GM12878 (cell line): ENCODE data around the gene WDR93. TPM values are rescaled to one million over a fixed set of nuclear protein-coding genes. Genes with fewer than 3 reads are reported as not detected.

ENCODE experiments used
- ATAC-seq: fragments of 200-7000 bp; cut with Tn5 transposase; 3 replicates; pipeline ENCODE4 v1.9.1; 2020; ENCODE audit warnings: mild to moderate bottlenecking, moderate library complexity
- BruUV-seq: library from RNA; stranded (reverse); fragments of 400-500 nt; replicated peaks from 2 replicates; lab custom pipeline; 2021; lab: Mats Ljungman, UMichigan
- CTCF ChIA-PET: fragments of 300-600 bp; sonication (Branson Sonifier 250); formaldehyde crosslinking; extraction: SDS; loops from one replicate; lab custom pipeline; 2021; ENCODE audit warnings: inconsistent platforms; lab: Yijun Ruan, JAX
- POLR2A ChIA-PET: fragments of 350-600 bp; formaldehyde crosslinking; extraction: SDS; loops from one replicate; lab custom pipeline; 2021; ENCODE audit warnings: inconsistent platforms; lab: Charles Lee
- RAD21 ChIA-PET: fragments of 300-600 bp; sonication (Branson Sonifier 250); formaldehyde crosslinking; loops from one replicate; lab custom pipeline; 2023; ENCODE audit warnings: antibody characterized with exemption; ENCODE audit not compliant: unreplicated experiment; lab: Charles Lee
- SMC1A ChIA-PET: fragments of 300-600 bp; sonication (Branson Sonifier 250); formaldehyde crosslinking; loops from one replicate; lab custom pipeline; 2023; ENCODE audit not compliant: unreplicated experiment, uncharacterized antibody; lab: Charles Lee
- DNase-seq: peaks from one replicate; pipeline ENCODE4 v3.0.0-alpha.2; 2011; ENCODE audit warnings: low read depth, low spot score
- FAIRE-seq: peaks from 3 replicates; lab custom pipeline; 2011; peaks lifted over from hg19 to GRCh38; lab: Jason Lieb, UNC
- H2AFZ ChIP-seq: 2 replicates; pipeline ENCODE4 v1.6.0; 2011; ENCODE audit warnings: low read depth, low read length, control low read depth; ENCODE audit not compliant: control insufficient read depth
- H3K27ac ChIP-seq: 2 replicates; pipeline ENCODE4 v1.5.1; 2011; ENCODE audit warnings: control low read depth; ENCODE audit not compliant: control insufficient read depth, insufficient read depth
- H3K27me3 ChIP-seq, 2 experiments: replicated peaks in 1 of 2; 2 replicates each; pipeline versions ENCODE4 v1.6.0 to v1.6.1; 2011; ENCODE audit warnings: low read length in 1 of 2; ENCODE audit not compliant: control insufficient read depth in 2 of 2, insufficient read depth in 2 of 2
- H3K36me3 ChIP-seq, 2 experiments: 2 replicates each; pipeline ENCODE4 v1.5.1; 2011; ENCODE audit warnings: low read length in 1 of 2; ENCODE audit not compliant: control insufficient read depth in 2 of 2, insufficient read depth in 2 of 2
- H3K4me1 ChIP-seq: 2 replicates; pipeline ENCODE4 v1.6.1; 2011; ENCODE audit warnings: mild to moderate bottlenecking, low read length, moderate library complexity, mixed read lengths; ENCODE audit not compliant: control insufficient read depth, insufficient read depth
- H3K4me2 ChIP-seq: 2 replicates; pipeline ENCODE4 v1.6.0; 2011; ENCODE audit warnings: control low read depth; ENCODE audit not compliant: control insufficient read depth, insufficient read depth
- H3K4me3 ChIP-seq: fragments of 200-600 bp; sonication (generic); 2 replicates; pipeline ENCODE4 v1.5.1; 2016
- H3K79me2 ChIP-seq: 2 replicates; pipeline ENCODE4 v1.6.0; 2011; ENCODE audit warnings: low read length; ENCODE audit not compliant: control insufficient read depth, insufficient read depth
- H3K9ac ChIP-seq: 2 replicates; pipeline ENCODE4 v1.8.0; 2011; ENCODE audit warnings: low read length, control low read depth, mixed read lengths; ENCODE audit not compliant: control insufficient read depth, insufficient read depth
- H3K9me3 ChIP-seq: replicated peaks from 3 replicates; pipeline ENCODE4 v1.5.1; 2011; ENCODE audit warnings: mild to moderate bottlenecking, low read length; ENCODE audit not compliant: control insufficient read depth, insufficient read depth
- H4K20me1 ChIP-seq: 2 replicates; pipeline ENCODE4 v1.6.0; 2011; ENCODE audit not compliant: control insufficient read depth, insufficient read depth
- NR2C1 ChIP-seq: fragments of 450-650 bp; IDR thresholded peaks from 2 replicates; pipeline ENCODE4 v1.6.1; 2017; ENCODE audit warnings: antibody characterized with exemption, mild to moderate bottlenecking, moderate library complexity
- NR2F1 ChIP-seq: fragments of 450-650 bp; conservative IDR thresholded peaks from 2 replicates; pipeline ENCODE4 v1.6.1; 2017; ENCODE audit warnings: mild to moderate bottlenecking
- NRF1 ChIP-seq: conservative IDR thresholded peaks from 2 replicates; pipeline ENCODE4 v1.6.1; 2011; ENCODE audit warnings: mild to moderate bottlenecking, low read depth, low read length, improper control_type of control experiment
- RBBP5 ChIP-seq: fragments of 200-600 bp; sonication (generic); conservative IDR thresholded peaks from 2 replicates; pipeline ENCODE4 v1.6.1; 2016
- STAT3 ChIP-seq: IDR thresholded peaks from 2 replicates; pipeline ENCODE4 v1.6.1; 2011; ENCODE audit warnings: low read depth, low read length, improper control_type of control experiment
- TCF7 ChIP-seq: IDR thresholded peaks from 2 replicates; pipeline ENCODE4 v1.6.1; 2014; ENCODE audit warnings: antibody characterized with exemption, borderline replicate concordance
- WRNIP1 ChIP-seq: IDR thresholded peaks from 2 replicates; pipeline ENCODE4 v1.6.1; 2011; ENCODE audit warnings: low read depth, low read length, improper control_type of control experiment, borderline replicate concordance
- ZNF24 ChIP-seq: fragments of 450-650 bp; IDR thresholded peaks from 2 replicates; pipeline ENCODE4 v1.6.1; 2017; ENCODE audit warnings: antibody characterized with exemption, mild to moderate bottlenecking
- WGBS: methylation state at CpG from one replicate; pipeline ENCODE4 v1.1.6; 2016; ENCODE audit warnings: low lambda C conversion rate; ENCODE audit not compliant: insufficient replicate concordance, insufficient coverage; ENCODE audit errors: missing lambda C conversion rate; 5-methylcytosine and 5-hydroxymethylcytosine counted together
- in situ Hi-C: fragments of 300-500 bp; cut with MboI; formaldehyde crosslinking; loops from 9 replicates; pipeline ENCODE4 v1.14.3; 2018; ENCODE audit warnings: mixed read lengths
- intact Hi-C: fragments of 100-400 bp; cut with micrococcal nuclease; formaldehyde crosslinking; loops from one replicate; pipeline ENCODE4 v1.14.2; 2022; ENCODE audit not compliant: unreplicated experiment
- polyA plus RNA-seq, 11 experiments: library from polyadenylated mRNA; depleted of rRNA in 4 of 11; unstranded in 6 of 11; stranded (reverse) in 5 of 11; fragments of >200 nt; fragmentation: Nextera tagmentation in 4 of 11; fragmentation: Illumina TruSeq in 1 of 11; extraction: Ambion mirVana in 4 of 11; extraction: Trizol in 1 of 11; gene quantifications; 1 replicate in 1 of 11; 2 replicates in 10 of 11; pipeline versions ENCODE4 v1.2.1 to v1.2.3, GENCODE V29; 2011 to 2016; ENCODE audit warnings: inconsistent platforms in 2 of 11, missing spikeins in 2 of 11, low read depth in 1 of 11
- total RNA-seq, 4 experiments: library from RNA; depleted of rRNA in 3 of 4; stranded (reverse); fragments of >200 nt in 3 of 4; fragmentation: Illumina TruSeq in 1 of 4; extraction: Trizol in 1 of 4; gene quantifications; 2 replicates each; pipeline versions ENCODE4 v1.2.1 to v1.2.3, GENCODE V29; 2013 to 2021
- TF ChIP-seq, protein P1 (sequence below): fragments of 450-650 bp; IDR thresholded peaks from 2 replicates; pipeline ENCODE4 v1.6.1; 2016; ENCODE audit warnings: mild to moderate bottlenecking
- TF ChIP-seq, protein P2 (sequence below): IDR thresholded peaks from 2 replicates; pipeline ENCODE4 v1.6.1; 2012; ENCODE audit warnings: improper control_type of control experiment, low read depth, low read length; ENCODE audit not compliant: insufficient replicate concordance
- TF ChIP-seq, protein P3 (sequence below): IDR thresholded peaks from 2 replicates; pipeline ENCODE4 v1.6.1; 2012; ENCODE audit warnings: low read depth, low read length, improper control_type of control experiment

WDR93 gene
- total and polyA plus RNA-seq, 10 of the 15 experiments (the other 5 are each of a cell fraction or from before 2014, with no cell fraction given): not detected

DNA sequence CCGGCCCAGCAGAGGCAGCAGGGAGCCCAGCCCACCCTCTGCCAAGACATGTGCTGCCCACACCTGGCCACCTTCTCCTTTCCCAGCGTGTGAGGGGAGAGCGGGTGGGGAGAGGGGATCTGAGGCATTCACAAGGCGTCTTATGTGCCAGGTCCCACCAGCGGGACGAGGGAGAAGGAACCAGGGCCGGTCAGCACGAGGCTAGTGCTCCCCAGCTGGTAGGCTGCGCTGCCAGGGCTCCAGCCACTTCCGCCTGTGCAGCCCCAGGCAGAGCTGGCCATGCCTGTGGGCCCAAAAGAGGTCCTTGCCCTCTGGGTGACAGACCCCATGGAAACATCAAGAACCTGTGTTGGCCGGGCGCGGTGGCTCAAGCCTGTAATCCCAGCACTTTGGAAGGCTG, 54.5 kb downstream of the WDR93 start:
- RAD21 ChIA-PET: no interaction called here
- Histone ChIP-seq H3K4me3 (no peak overlapping the region), H3K9ac (no peak overlapping the region), H3K36me3 (no peaks in the 10 kb centered on the region), H3K27ac (no peak overlapping the region), H3K4me1 (peaks cover 3% of the 10 kb centered on the region), H3K4me2 (no peak overlapping the region)
- FAIRE-seq (no peak), DNase-seq (no peak)
- no peak for TF ChIP-seq RBBP5
- TF ChIP-seq, protein P1, sequence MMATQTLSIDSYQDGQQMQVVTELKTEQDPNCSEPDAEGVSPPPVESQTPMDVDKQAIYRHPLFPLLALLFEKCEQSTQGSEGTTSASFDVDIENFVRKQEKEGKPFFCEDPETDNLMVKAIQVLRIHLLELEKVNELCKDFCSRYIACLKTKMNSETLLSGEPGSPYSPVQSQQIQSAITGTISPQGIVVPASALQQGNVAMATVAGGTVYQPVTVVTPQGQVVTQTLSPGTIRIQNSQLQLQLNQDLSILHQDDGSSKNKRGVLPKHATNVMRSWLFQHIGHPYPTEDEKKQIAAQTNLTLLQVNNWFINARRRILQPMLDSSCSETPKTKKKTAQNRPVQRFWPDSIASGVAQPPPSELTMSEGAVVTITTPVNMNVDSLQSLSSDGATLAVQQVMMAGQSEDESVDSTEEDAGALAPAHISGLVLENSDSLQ: no peak
- no peak for TF ChIP-seq ZNF24
- no peak for TF ChIP-seq NR2C1
- TF ChIP-seq WRNIP1: no peak
- TF ChIP-seq, protein P2, sequence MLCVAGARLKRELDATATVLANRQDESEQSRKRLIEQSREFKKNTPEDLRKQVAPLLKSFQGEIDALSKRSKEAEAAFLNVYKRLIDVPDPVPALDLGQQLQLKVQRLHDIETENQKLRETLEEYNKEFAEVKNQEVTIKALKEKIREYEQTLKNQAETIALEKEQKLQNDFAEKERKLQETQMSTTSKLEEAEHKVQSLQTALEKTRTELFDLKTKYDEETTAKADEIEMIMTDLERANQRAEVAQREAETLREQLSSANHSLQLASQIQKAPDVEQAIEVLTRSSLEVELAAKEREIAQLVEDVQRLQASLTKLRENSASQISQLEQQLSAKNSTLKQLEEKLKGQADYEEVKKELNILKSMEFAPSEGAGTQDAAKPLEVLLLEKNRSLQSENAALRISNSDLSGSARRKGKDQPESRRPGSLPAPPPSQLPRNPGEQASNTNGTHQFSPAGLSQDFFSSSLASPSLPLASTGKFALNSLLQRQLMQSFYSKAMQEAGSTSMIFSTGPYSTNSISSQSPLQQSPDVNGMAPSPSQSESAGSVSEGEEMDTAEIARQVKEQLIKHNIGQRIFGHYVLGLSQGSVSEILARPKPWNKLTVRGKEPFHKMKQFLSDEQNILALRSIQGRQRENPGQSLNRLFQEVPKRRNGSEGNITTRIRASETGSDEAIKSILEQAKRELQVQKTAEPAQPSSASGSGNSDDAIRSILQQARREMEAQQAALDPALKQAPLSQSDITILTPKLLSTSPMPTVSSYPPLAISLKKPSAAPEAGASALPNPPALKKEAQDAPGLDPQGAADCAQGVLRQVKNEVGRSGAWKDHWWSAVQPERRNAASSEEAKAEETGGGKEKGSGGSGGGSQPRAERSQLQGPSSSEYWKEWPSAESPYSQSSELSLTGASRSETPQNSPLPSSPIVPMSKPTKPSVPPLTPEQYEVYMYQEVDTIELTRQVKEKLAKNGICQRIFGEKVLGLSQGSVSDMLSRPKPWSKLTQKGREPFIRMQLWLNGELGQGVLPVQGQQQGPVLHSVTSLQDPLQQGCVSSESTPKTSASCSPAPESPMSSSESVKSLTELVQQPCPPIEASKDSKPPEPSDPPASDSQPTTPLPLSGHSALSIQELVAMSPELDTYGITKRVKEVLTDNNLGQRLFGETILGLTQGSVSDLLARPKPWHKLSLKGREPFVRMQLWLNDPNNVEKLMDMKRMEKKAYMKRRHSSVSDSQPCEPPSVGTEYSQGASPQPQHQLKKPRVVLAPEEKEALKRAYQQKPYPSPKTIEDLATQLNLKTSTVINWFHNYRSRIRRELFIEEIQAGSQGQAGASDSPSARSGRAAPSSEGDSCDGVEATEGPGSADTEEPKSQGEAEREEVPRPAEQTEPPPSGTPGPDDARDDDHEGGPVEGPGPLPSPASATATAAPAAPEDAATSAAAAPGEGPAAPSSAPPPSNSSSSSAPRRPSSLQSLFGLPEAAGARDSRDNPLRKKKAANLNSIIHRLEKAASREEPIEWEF: no peak
- TF ChIP-seq TCF7: no peak
- TF ChIP-seq NRF1: no peak
- TF ChIP-seq, protein P3, sequence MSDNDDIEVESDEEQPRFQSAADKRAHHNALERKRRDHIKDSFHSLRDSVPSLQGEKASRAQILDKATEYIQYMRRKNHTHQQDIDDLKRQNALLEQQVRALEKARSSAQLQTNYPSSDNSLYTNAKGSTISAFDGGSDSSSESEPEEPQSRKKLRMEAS: no peak
- TF ChIP-seq STAT3: no peak
- TF ChIP-seq NR2F1: no peak
- TF ChIP-seq, all 136 proteins: peak for 0
- no peaks in the 10 kb centered on the region for H3K79me2 ChIP-seq
- WGBS: 46% methylated on average over 12 of the region's 13 CpGs
- intact Hi-C loops: no loop called here
- peaks cover 0 to 4% of the 10 kb centered on the region in 2 experiments; a peak in 2 of 4 replicates for H3K27me3 ChIP-seq
- SMC1A ChIA-PET: no interaction called here
- H2AFZ ChIP-seq: no peak overlapping the region
- CTCF ChIA-PET: interaction anchor here (1.1 to 1.6 kb wide), 2 partner anchors 8 to 130 kb away, joined by 3 read pairs; no protein-coding TSS in a partner anchor
- no TSS peak for BruUV-seq
- no peaks in the 10 kb centered on the region for H4K20me1 ChIP-seq
- no peaks in the 10 kb centered on the region for H3K9me3 ChIP-seq
- POLR2A ChIA-PET: no interaction called here
- in situ Hi-C loops: no loop called here
- ATAC-seq: no peak
